Measurements from ENCODE around the gene CSGALNACT2. TPM values are rescaled to one million over a fixed set of nuclear protein-coding genes. Genes with fewer than 3 reads are reported as not detected.

The CSGALNACT2 gene
- total RNA-seq, 1 donor from 2014 or later: 38.7 TPM

DNA sequence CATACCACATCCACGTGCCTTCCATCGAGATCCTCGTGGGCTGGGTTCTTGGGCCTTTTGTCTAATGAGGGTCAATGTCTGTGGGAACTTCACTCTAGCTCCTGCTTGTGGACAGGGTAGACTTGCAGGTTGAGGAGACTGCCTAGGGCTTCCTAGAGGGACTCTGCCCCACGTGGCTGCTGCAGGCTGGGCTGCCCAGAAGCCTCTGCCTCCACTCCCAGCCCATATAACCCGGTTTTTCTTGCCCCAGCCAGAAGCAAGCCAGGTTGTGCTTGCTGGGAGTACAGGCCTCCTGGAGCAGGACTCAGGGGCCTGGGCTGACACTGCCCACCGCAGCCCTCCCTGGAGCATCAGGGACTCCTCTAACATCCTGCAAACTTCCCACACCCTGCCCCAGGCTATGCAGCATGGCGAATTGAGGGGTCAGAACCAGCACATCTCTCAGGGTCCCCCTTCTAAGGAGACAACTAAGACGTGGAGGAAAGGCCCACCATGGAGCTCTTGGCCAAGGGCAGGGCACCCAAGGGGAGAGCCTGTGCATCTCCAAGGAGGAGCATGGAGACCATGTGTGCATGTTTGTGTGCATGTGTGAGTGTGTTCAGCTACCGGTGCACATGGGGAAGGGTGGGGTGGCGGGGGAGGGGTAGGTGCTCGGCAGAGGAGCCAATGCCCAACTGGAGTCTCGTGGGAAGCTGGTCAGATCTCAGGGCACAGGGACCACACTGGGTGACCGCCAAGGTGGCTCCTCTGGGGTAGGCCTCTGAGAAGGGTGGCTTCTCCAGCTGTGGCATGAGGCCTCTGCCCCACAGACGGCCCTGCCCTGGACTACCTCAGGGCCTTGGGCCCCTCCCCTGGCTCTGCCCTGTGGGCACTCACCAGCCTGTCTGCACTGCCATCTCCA lies 66.0 kb downstream of the CSGALNACT2 start:
- H3K27ac Mint-ChIP-seq (ENCODE audit: unreplicated experiment): no peak overlapping the region
- DNase-seq (ENCODE audit: low spot score): peak; percentile 90

DNA sequence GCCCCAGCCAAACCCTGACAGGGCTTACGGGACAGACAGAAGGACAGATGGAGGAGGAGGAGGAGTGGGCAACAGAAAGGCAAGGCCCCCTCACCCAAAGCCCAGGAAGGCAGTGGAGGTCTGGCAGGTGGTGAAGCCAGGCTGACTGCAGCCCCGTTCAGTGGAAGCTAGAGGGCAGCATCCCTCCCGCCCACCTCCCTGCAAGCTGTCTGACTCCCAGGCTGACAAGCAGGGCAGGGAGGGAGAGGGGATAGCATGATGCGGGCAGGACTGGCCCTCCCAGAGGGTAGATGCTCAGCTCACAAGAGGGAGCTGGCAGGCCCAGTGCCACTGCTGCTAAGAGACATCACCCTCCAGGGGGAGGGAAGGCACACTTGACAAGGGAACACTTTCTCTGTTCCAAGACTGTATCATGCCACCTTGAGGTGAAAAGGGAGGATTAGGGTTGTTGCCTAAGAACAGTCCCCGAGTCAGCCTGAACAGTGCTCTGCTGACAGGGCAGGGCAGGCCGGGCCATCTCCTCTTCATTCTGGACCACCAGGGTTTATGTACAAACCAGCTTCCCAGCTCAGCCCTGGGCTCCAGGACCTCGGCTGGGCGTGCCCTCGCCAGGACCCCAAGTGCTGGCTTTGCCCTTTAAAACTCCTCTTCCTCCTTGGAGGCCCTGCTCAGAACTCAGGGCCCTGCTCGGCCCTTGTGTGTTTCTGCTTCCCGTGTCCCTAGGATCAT lies 66.9 kb downstream of the CSGALNACT2 start:
- Mint-ChIP-seq H3K9me3 (ENCODE audit: low read depth) (no peaks in the 10 kb centered on the region), H3K4me3 (ENCODE audit: unreplicated experiment) (no peak overlapping the region), H3K27ac (ENCODE audit: unreplicated experiment) (no peak overlapping the region), H3K36me3 (ENCODE audit: low read depth) (no peaks in the 10 kb centered on the region), H3K4me1 (ENCODE audit: low read depth) (peaks cover 4% of the 10 kb centered on the region), H3K27me3 (ENCODE audit: low read depth) (no peaks in the 10 kb centered on the region)
- TF ChIP-seq, protein P1, sequence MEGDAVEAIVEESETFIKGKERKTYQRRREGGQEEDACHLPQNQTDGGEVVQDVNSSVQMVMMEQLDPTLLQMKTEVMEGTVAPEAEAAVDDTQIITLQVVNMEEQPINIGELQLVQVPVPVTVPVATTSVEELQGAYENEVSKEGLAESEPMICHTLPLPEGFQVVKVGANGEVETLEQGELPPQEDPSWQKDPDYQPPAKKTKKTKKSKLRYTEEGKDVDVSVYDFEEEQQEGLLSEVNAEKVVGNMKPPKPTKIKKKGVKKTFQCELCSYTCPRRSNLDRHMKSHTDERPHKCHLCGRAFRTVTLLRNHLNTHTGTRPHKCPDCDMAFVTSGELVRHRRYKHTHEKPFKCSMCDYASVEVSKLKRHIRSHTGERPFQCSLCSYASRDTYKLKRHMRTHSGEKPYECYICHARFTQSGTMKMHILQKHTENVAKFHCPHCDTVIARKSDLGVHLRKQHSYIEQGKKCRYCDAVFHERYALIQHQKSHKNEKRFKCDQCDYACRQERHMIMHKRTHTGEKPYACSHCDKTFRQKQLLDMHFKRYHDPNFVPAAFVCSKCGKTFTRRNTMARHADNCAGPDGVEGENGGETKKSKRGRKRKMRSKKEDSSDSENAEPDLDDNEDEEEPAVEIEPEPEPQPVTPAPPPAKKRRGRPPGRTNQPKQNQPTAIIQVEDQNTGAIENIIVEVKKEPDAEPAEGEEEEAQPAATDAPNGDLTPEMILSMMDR (IDR thresholded peaks at IDR 0.05): peak; percentile 87
- DNase-seq (ENCODE audit: low spot score): peak; percentile 86

More for the DNA sequence above, 66.0 kb downstream of the CSGALNACT2 start:
- no peaks in the 10 kb centered on the region for H3K27me3 Mint-ChIP-seq (ENCODE audit: low read depth)
- H3K4me1 Mint-ChIP-seq (ENCODE audit: low read depth): peaks cover 4% of the 10 kb centered on the region
- no peaks in the 10 kb centered on the region for H3K9me3 Mint-ChIP-seq (ENCODE audit: low read depth)
- H3K4me3 Mint-ChIP-seq (ENCODE audit: unreplicated experiment): no peak overlapping the region
- TF ChIP-seq, protein P1 (IDR thresholded peaks at IDR 0.05): no peak
- H3K36me3 Mint-ChIP-seq (ENCODE audit: low read depth): no peaks in the 10 kb centered on the region

DNA sequence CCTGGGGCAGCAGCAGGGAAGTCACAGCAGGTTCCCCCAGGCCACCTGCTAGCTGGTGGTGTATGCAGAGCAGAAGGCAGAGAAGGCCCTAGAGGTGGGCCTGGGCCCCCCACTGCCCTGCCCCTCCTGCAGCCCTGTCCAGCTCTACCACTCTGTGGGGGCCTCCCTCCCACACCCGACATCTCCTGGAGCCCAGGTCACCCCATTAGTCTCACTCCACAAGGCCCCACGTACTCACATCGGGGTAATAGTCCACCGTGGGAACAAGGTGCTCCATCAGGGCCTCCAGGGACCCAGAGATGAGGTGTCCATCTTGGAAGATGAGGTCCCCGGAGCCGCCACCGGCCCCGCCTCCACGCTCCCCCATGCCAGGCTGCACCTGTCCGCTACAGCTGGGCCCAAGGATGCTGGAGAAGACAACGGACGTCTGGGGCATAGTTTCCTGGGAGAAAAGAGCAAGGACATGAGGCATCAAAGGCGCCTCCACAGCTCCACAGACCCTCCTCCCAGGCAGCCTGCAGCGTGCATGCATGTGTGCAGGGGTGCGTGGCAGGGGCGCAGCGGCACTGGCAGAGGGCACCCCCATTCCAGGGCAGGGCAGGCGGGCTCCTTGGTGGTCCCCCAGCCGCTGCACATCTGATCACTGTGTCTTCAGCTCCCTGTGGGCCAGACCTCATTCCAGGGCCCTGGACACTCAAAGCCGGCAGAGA lies 67.6 kb downstream of the CSGALNACT2 start:
- Mint-ChIP-seq H3K4me3 (ENCODE audit: unreplicated experiment) (no peak overlapping the region), H3K27ac (ENCODE audit: unreplicated experiment) (no peak overlapping the region), H3K27me3 (ENCODE audit: low read depth) (no peaks in the 10 kb centered on the region), H3K9me3 (ENCODE audit: low read depth) (no peaks in the 10 kb centered on the region), H3K36me3 (ENCODE audit: low read depth) (no peaks in the 10 kb centered on the region), H3K4me1 (ENCODE audit: low read depth) (peaks cover 4% of the 10 kb centered on the region)
- TF ChIP-seq, protein P1 (IDR thresholded peaks at IDR 0.05): no peak
- DNase-seq (ENCODE audit: low spot score): peak; percentile 85

DNA sequence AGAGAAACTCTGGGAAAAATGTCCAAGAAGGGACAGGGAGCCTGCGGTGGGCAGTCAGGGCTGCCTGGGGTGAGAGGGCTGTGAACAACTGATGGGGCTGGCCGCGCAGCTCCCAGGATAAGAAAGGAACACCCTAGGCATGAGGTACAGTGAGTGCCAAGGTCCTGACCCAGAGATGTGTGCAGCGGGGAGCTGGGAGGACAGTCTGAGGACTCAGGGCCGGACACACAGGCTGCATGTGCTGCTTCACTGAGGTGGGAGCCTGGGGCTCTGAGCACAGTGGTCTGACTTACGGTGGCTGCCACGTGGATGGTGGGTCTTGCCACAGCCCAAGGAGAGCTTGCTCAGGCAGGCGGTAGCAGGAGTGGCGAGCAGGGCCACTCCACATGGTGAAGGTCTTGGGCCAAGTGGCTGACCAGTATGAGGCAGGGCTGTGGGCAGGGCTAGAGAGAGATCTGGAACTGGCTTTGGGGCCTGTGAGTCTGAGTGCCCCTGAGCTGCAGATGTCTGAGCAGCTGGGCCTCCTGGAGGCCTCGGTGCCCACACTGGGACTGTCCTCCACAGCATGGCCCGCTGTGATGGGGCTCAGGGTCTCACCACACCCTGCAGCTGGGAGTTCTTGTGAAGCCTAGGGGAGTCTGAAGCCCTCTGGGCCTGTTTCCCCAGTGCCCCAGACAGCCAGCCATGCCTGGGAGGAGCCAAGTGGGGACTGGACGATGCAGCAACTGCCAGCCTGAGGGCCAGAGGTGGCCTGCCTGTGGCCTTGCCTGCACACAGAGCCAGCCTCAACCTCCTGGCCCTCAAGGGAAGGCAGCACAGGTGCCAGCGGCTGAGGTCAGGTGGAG lies 68.4 kb downstream of the CSGALNACT2 start:
- Mint-ChIP-seq H3K4me3 (ENCODE audit: unreplicated experiment) (no peak overlapping the region), H3K27me3 (ENCODE audit: low read depth) (no peaks in the 10 kb centered on the region)

More for the DNA sequence above, 68.4 kb downstream of the CSGALNACT2 start:
- no peaks in the 10 kb centered on the region for H3K9me3 Mint-ChIP-seq (ENCODE audit: low read depth)
- no peak overlapping the region for H3K27ac Mint-ChIP-seq (ENCODE audit: unreplicated experiment)
- TF ChIP-seq, protein P1 (IDR thresholded peaks at IDR 0.05): no peak
- H3K36me3 Mint-ChIP-seq (ENCODE audit: low read depth): no peaks in the 10 kb centered on the region
- DNase-seq (ENCODE audit: low spot score): peak; percentile 80
- peaks cover 4% of the 10 kb centered on the region for H3K4me1 Mint-ChIP-seq (ENCODE audit: low read depth)
